CD4-positive, alpha-beta T cell treated with Interferon gamma for 1 hour (primary cell): ENCODE results near the gene SYDE1.
"Not testable (repeated sequence)": the region's sequence is repeated elsewhere in the genome, so short reads cannot be mapped to it uniquely, and the experiment has no call there.

Experiments used
- DNase-seq: peaks from one replicate; pipeline ENCODE4 v3.0.0-alpha.2; 2020

SYDE1 gene, protein sequence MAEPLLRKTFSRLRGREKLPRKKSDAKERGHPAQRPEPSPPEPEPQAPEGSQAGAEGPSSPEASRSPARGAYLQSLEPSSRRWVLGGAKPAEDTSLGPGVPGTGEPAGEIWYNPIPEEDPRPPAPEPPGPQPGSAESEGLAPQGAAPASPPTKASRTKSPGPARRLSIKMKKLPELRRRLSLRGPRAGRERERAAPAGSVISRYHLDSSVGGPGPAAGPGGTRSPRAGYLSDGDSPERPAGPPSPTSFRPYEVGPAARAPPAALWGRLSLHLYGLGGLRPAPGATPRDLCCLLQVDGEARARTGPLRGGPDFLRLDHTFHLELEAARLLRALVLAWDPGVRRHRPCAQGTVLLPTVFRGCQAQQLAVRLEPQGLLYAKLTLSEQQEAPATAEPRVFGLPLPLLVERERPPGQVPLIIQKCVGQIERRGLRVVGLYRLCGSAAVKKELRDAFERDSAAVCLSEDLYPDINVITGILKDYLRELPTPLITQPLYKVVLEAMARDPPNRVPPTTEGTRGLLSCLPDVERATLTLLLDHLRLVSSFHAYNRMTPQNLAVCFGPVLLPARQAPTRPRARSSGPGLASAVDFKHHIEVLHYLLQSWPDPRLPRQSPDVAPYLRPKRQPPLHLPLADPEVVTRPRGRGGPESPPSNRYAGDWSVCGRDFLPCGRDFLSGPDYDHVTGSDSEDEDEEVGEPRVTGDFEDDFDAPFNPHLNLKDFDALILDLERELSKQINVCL

DNA sequence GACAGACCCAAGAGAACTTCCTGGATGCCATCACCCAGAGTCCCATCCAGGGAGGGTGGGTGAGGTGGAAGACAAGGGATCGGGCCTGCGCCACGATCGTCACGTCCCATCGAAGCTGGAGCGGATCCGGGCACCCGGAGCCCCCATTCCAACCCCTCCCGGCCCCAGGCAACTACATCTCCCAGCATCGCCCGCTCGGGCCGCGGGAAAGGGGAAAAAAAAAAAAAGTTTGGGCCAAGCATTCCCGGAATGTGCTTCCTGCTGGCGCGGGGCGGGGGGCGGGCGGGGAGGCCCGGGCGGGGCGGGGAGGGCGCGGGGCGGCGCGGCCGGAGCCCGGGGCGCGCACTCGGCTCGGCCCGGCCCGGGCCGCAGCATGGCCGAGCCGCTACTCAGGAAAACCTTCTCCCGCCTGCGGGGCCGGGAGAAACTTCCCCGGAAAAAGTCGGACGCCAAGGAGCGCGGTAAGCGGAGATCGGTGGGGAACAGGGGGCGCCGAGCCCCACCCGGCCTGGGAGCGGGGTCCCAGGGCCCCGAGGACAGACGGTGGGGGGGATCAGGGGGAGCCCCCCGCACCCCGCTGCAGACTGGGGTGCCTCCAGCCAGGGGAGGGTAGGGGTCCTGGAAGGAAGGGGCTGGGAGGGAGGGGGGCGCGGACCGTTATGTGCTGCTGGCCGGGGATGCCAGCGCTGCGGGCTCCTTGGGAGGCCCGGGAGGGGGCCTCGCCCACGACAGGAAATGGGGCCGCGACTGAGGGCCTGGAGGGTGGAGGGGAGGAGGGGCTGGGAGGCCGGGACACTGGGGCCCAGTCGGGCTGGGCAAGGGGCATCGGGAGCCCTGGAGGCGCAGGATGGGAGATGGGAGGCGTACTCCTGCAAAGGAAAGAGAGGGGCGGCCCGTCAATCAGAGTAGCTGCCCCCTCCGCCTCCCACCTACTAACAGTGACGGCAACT lies at the start of gene SYDE1:
SYDE1 (plus strand) TSS at position 341 of the 950 bp plus-strand sequence; CDS start at position 374, 33 bp downstream.
- DNase-seq, result no peak

DNA sequence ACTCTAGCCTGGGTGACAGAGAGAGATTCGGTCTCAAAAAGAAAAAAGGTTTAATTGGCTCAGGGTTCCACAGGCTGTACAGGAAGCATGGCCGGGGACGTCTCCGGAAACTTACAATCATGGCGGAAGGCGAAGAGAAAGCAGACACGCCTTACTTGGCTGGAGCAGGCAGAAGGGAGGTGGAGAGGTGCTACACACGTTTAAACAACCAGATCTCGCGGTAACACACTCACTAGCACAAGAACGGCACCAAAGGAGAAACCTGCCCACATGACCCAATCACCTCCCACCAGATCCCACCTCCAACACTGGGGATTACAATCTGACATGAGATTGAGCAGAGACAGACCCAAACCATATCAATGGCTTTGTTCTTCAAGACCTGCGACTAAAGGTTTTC lies 45.2 kb upstream of the SYDE1 start:
- DNase-seq, result no peak

DNA sequence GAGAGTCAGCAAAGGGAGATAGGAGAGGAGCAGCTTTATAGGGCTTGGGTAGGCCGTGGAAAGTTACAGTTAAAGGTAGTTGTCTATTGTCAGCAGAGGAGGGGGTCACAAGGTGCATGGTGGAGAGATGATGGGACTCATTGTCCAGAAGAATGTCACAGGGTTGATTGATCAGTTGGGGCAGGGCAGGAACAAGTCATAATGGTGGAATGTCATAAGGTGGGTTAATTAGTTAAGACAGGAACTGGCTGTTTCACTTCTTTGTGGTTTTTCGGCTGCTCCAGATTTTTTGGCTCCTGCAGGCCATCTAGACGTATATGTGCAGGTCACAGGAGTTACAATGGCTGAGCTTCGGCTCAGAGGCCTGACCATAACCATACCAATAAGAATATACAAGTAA lies 36.8 kb upstream of the SYDE1 start:
- not testable (repeated sequence) for DNase-seq

DNA sequence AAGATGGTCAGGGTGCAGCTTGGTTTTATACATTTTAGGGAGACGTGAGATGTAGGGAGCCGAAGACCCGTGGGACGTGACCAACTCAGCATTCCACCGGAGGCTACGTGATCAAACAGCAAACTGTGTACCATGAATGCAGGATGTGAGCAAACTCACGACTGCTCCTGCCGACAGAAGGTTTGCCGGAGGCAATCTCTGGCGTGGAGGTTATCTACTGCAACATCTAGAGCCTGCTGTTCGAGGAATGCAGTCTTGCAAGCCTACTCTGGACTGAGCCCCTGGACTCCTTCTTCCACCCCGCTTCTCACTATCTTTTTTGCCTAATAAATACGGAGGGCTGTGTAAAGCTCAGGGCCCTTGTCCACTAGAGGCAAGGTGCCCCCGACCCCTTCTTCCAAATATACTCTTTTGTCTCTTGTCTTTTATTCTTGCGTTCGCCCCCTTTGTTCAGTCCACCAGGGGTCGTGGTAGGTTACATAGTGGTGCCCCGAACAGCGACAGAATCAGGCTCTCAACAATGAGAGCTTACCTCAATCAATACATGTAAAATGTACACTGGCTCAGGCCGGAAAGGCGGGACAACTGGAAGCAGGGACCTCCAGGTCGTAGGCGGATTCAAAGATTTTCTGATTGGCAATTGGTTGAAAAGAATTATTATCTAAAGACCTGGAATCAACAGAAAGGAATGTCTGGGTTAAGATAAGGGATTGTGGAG lies 34.1 kb upstream of the SYDE1 start:
- no peak for DNase-seq

DNA sequence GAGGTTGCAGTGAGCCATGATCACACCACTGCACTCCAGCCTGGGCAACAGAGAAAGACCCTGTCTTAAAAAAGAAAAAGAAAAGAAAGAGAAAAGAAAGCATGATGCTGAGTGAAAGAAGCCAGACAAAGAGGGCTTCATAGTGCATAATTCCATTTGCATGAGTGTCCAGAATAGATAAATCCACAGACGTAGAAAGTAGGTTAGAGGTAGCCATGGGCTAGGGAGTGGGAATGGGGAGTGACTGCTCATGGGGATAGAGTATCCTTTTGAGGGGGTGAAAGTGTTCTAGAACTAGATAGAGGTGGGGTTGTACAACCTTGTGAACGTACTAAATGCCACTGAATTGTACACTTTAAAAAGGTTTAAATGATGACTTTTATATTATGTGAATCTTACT lies 32.8 kb upstream of the SYDE1 start:
- no peak for DNase-seq

DNA sequence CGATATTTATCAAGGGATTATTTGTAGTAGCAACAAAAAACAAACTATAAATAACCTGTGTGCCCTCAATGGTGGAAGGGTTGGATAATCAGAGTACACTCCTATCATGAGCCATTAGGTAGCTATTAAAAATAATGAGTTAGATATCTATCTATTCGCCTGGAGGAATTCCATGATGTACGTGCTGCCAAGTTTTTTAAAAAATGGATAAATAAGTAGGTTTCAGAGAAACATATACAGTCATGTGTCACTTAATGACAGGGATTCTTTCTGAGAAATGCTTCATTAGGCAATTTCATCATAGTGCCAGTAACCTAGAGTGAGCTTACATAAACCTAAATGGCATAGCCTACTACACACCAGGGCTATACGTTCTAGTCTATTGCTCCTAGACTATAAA lies 31.4 kb upstream of the SYDE1 start:
- DNase-seq, result no peak

DNA sequence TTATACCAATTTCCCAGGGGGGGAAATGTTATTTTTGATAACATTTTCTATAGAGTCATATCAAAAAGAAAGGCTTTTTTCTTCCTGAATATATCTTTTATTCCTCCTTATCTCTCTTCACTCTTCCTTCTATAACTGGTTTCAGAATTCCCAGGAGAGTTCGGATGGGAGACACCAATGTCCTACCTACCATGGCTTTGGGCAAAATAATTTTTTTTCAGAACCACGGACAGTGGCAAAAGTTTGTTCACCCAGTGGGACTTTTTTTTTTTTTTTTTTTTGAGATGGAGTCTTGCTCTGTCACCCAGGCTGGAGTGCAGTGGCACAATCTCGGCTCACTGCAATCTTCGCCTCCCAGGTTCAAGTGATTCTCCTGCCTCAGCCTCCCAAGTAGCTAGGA lies 27.2 kb upstream of the SYDE1 start:
- not testable (repeated sequence) for DNase-seq

DNA sequence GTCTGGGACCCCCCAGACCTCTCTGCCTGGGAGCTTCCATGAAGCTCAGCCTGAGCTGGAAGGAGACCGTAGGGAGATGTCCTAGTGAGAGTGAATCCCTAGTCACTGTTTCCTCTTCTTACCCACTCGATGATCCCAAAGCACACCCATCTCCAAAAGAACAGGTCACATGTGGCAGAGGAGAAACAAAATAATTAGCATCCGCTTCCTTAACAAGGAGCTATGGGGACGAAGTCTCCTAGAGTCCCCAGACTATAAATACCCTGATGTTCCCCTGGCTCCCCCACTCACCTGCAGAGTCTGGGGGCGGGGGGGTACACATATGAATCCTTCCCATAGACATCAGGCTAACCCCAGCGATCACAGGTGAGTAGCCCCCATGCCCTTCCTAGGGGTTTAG lies 25.3 kb upstream of the SYDE1 start, which contains the start of gene OR1I1:
OR1I1 (plus strand) TSS at position 301 of the 400 bp plus-strand sequence. CDS start 4,855 bp downstream, outside the sequence.
- no peak for DNase-seq

DNA sequence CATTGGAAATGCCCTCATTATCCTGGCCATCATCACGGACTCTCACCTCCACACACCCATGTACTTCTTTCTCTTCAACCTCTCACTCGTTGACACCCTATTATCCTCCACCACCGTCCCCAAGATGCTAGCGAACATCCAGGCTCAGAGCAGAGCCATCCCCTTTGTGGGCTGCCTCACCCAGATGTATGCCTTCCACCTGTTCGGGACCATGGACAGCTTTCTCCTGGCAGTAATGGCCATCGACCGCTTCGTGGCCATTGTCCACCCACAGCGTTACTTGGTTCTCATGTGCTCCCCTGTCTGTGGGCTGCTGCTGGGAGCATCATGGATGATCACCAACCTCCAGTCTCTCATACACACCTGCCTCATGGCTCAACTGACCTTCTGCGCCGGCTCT lies 20.0 kb upstream of the SYDE1 start:
- DNase-seq, result no peak

DNA sequence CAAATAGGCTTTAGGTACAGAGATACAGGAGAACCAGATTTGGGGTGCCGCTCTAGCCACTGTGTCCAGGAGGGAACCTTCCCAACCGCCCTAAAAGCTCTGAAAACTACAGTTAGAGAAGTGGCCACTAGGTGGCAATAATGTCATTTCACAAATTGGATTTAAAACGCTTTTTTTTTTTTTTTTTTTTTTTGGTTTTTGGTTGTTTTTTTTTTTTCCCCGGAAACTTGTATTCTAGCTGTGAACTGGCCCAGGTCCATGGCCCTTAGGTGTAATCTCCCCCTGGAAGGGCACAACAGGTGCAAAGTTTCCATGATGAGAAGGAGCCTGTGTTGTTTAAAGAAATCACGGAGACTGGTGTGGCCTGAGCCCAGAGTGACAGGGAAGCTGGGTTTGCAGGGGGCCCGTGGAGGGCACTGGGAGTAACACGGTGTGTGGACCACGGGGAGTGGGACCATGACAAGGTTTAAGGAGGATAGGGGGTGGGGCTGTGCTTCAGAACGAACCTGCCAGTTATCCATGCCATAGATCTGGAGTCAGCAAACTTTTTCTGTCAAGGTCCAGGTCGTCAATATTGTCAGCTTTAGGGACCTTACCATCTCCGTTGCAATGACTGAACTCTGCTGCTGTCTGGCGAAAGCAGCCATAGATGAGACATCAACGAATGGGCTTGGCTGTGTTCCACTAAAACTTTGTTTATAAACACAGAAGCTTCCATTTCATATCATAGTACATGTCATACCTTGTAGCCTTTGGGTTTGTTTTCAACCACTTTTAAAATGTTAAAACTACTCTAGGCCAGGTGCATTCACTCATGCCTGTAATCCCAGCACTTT lies 15.1 kb upstream of the SYDE1 start:
- DNase-seq, result peak; percentile 20

DNA sequence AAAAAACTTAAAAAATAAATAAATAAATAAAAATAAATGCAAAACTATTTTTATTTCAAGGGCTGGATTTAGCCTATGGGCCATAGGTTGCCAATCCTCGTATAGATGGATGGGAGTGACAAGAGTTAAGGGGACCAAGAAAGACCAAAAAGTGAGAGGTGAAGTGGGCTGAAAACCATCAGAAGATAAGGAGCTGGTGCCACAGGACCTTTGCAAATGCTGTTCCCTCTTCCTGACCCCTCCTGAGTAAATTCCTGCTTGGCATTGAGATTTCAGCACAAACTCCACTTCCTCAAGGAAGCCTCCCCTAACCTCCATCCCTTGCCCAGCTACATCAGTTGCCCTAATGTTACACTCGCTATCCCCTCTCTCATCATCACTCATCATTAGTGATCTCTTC lies 14.2 kb upstream of the SYDE1 start:
- DNase-seq, result no peak

DNA sequence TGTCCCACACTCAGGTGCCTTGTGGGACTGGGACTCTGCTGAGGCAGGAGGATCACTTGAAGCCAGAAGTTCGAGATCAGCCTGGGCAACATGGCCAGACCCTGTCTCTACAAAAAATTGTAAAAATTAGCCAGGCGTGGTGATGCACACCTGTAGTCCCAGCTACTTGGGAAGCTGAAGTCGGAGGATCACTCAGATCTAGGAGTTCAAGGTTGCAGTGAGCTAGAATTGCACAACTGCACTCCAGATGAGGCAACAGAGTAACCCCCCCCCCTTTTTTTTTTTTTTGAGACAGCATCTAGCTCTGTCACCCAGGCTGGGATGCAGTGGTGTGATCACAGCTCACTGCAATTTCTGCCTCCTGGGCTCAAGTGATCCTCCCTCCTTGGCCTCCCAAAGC lies 11.0 kb upstream of the SYDE1 start:
- no peak for DNase-seq

DNA sequence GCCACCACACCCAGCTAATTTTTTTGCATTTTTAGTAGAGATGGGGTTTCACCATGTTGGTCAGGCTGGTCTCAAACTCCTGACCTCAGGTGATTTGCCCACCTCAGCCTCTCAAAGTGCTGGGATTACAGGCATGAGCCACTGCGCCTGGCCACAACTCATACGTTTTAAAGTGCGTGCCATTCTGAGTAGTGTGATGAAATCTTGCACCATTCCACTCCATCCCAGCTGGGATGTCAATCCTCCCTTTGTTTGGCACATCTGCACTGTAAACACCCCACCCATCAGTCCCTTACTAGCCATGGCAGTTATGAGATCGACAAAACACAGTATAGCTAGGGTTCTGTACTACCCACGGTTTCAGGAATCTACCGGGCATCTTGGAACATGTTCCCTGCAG lies 9.2 kb upstream of the SYDE1 start:
- DNase-seq, result not testable (repeated sequence)

DNA sequence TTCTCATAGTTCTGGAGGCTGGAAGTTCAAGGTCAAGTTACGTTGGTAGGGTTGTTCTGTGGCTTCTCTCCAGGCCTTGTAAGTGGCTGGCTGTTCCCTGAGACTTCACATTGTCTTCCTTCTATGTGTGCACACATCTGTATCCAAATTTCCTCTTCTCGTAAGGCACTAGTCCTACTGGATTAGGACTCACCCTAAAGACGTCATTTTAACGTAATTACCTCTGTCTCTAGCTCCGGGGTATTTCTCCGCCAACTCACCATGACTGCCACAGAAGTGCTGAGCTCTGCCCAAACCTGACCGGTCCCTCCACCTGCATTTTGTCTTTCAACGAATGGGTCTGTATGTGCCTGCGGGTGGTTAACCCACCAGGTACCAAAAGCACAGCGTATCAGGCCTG lies 8.7 kb upstream of the SYDE1 start:
- no peak for DNase-seq

DNA sequence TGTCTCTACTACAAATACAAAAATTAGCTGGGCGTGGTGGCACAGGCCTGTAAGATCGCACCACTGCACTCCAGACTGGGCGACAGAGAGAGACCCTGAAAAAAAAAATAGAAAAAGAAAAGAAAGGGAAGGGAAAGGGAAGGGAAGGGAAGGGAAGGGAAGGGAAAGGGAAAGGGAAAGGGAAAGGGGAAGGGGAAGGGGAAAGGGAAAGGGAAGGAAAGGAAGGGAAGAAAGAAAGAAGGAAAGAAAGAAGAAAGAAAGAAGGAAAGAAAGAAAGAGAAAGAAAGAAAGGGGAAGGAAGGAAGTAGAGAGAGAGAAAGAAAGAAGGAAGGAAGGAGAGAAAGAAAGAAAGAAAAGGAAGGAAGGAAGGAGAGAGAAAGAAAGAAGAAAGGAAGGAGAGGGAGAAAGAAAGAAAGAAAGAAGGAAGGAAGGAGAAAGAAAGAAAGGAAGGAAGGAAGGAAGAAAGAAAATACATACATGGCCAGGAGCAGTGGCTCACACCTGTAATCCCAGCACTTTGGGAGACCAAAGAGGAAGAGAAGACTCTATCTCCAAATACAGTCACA lies 8.1 kb upstream of the SYDE1 start:
- DNase-seq, result no peak

DNA sequence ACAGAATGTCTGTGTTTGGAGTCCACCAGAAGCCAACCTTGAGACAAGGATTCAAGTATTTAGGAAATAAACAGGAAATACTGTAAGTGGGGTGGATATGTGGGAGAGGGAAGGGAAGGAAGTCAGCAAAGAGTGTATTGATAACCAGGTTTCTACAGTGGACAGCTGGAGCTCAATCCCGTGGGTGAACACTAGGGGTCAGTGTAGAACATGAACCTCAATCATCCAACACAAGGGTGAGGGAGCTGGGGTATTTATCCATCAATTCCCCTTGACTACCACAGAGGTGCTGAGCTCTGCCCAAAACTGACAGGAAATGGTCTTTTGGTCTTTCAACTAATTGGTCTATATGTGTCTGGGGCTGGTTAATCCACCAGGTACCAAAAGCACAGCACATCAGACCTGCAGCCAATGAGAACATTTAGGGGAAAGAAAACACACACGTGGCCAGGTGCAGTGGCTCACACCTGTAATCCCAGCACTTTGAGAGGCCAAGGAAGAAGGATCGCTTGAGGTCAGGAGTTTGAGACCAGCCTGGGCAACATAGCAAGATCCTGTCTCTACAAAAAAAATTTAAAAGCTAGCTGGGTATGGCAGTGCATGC lies 5.6 kb upstream of the SYDE1 start:
- peak; percentile 29 for DNase-seq

DNA sequence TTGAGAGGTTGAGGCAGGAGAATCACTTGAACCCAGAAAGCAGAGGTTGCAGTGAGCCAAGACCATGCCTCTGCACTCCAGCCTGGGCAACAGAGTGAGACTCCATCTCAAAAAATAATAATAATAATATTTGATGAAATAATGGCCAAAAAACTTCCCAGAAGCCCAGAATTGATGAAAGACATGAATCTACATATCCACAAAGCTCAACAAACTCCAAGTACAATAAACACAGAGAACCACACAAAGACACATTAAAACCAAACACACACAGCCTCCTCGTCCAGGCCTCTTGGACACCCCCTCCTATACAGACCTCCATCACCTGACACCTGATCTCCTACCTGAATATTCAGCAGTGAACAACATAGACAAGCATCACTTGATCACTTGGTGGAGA lies 3.2 kb upstream of the SYDE1 start:
- DNase-seq, result no peak

DNA sequence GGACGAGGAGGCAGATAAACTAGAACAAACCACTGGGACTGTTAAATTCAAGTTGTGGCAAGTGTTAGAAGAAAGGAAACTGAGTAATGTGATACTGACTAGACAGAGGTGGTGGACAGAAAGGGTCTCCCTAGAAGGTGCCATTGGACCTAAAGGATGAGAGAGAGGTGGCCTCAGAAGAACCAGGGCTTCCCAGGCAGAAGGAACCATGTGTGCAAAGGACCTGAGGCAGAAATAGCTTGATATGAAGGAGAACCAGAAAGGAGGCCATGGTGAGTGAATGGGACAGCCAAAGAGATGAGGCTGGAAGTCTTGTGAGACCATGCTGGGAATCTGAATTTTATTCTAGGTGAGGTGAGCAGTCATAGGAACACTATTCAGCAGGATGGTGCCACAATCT lies 2.8 kb upstream of the SYDE1 start:
- DNase-seq, result no peak

DNA sequence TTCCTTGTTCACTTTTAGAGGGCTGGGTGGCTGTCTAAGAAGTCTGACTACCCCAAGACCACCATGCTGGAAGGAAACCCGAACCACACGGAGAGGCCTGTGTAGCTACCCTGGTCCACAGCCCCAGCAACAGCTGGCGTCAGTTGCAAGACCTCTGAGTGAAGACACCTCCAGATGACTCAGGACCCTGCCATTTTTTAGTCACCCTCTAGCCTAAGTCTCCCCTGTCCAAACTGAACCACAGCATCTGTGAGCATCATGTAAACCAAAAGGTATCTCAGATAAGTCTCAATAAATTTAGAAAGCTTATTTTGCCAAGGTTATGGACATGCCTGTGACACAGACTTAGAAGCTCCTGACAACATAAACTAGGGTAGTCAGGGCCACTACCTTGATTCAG lies 2.2 kb upstream of the SYDE1 start:
- DNase-seq, result no peak

DNA sequence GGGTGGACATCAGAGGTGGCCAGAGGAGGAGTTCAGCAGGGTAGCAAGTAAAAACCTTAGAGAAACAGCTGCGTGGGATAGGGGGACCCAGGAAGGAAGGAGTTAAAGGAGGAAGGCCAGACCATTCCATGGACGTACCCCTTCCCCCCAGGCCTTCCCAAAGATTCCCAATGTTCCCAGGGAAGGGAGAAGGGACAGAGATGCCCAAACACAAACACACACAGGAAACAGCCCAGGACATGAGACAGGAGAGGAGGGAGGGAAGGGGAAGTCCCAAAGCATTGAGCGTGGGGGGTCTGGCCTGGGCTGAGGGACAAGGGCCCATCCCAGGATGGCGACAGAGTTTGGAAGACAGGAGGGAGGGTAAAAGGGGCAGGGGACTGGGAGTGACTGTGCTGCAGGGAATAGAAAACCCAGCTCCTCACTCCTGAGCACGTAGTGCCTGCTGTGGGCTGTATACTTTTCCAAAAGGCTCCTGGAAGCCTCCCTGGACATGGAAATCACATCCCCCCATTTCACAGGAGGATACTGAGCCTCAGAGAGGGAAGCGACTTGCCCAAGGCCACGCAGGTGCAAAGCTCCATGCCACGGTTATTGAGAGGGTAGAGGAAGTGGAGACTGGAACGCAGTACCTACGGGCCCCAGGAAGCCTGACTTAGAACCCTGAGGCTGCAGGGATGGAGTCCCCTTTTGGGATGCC lies 1.1 kb downstream of the SYDE1 start:
- DNase-seq, result no peak
